Activated CD4-positive, CD25-positive, alpha-beta regulatory T cell treated with anti-CD3 and anti-CD28 coated beads, Interleukin-2, amount 50 U/mL, for 16 hours (primary cell): ENCODE measurements around the gene MUC2.

Experiments
- DNase-seq: peaks from one replicate; pipeline ENCODE4 v3.0.0-alpha.2; 2020; ENCODE audit warnings: low read depth, low spot score

MUC2 gene

GRCh38 chr11:1120532-1121330 lies 46.1 kb downstream of the MUC2 start:
- DNase-seq = no peak

- DNase-seq = no peak
These were observed 46.7 kb downstream of the MUC2 start for GRCh38 chr11:1121331-1121812.

GRCh38 chr11:1121813-1122663 lies 47.4 kb downstream of the MUC2 start:
- no peak for DNase-seq

- DNase-seq = no peak
These were observed 48.0 kb downstream of the MUC2 start for GRCh38 chr11:1122664-1123002.

GRCh38 chr11:1123970-1124369 lies 49.3 kb downstream of the MUC2 start:
- no peak for DNase-seq
